Uterus (tissue), 2 donors: ENCODE results near the gene PZP.

ENCODE experiments used
- POLR2A ChIP-seq, 2 donors: fragments of 450-650 bp; IDR thresholded peaks; one replicate each; pipeline ENCODE4 v1.6.1; 2016; ENCODE audit warnings: antibody characterized with exemption in 2 of 2, mild to moderate bottlenecking in 1 of 2, moderate library complexity in 1 of 2
- TF ChIP-seq, protein P1 (sequence below), 4 experiments: fragments of 200-600 bp in 2 of 4; fragments of 450-650 bp in 2 of 4; sonication (generic) in 2 of 4; IDR thresholded peaks; one replicate each; pipeline ENCODE4 v1.5.1; 2016 to 2019; ENCODE audit warnings: antibody characterized with exemption in 4 of 4, mild to moderate bottlenecking in 2 of 4, moderate library complexity in 1 of 4

DNA sequence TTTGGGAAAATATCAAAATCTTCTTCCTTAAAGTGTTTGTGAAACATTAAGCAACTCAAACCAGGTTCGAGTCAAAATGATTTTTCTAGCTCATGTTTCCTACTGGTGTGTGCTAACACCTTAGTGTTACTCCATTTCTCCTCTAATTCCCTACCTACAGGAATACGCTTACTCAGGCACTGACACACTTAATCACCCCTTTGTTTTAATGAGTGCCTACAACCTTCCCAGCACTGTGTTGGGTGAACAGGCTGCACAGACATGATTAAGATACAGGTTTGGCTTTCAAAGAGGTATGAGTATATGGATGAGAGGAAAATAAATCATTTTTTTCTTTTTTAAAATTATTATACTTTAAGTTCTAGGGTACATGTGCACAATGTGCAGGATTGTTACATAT, 15.6 kb upstream of the PZP start:
- TF ChIP-seq POLR2A (IDR thresholded peaks at IDR 0.05): no peak
- TF ChIP-seq, protein P1, sequence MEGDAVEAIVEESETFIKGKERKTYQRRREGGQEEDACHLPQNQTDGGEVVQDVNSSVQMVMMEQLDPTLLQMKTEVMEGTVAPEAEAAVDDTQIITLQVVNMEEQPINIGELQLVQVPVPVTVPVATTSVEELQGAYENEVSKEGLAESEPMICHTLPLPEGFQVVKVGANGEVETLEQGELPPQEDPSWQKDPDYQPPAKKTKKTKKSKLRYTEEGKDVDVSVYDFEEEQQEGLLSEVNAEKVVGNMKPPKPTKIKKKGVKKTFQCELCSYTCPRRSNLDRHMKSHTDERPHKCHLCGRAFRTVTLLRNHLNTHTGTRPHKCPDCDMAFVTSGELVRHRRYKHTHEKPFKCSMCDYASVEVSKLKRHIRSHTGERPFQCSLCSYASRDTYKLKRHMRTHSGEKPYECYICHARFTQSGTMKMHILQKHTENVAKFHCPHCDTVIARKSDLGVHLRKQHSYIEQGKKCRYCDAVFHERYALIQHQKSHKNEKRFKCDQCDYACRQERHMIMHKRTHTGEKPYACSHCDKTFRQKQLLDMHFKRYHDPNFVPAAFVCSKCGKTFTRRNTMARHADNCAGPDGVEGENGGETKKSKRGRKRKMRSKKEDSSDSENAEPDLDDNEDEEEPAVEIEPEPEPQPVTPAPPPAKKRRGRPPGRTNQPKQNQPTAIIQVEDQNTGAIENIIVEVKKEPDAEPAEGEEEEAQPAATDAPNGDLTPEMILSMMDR (IDR thresholded peaks at IDR 0.05): no peak
